Measurements from ENCODE around the gene KCNIP3. TPM values are rescaled to one million over a fixed set of nuclear protein-coding genes. Genes with fewer than 3 reads are reported as not detected.

KCNIP3 gene
- total and polyA plus RNA-seq, 2 donors (not counting 1 experiment from before 2014, with no cell fraction given), result not detected

DNA sequence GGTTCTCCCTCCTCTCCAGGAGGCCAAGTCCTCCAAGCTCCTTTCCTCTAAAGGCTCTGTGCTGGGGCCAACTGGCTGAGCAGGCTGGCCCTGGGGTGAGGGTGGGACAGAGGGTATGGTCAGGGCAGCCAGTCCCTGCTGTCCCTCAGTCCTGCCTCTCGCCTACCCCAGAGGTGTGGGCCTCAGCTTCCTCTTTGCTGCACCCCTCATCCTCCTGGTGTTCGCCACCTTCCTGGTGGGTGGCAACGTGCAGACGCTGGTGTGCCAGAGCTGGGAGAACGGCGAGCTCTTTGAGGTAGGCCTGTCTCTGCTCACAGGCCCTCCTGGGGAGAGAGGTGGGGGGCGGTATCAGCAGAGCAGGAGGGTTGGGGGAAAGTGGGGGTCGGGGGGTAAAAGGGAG, 16.1 kb upstream of the KCNIP3 start:
- H3K4me2 ChIP-seq (replicated peaks; ENCODE audit: low read depth, low read length, poor library complexity, severe bottlenecking), result no peak overlapping the region
- 89% methylated on average over 7 of the region's 8 CpGs for WGBS (ENCODE audit: insufficient coverage)
- H3K4me3 ChIP-seq (ENCODE audit: control extremely low read depth in 1 of 5, extremely low read depth in 1 of 5, insufficient read depth in 1 of 5, low read depth in 2 of 5, low read length in 4 of 5), result no peak overlapping the region
- Mint-ChIP-seq H3K9me3 (ENCODE audit: insufficient read depth) (no peaks in the 10 kb centered on the region), H3K27me3 (no peaks in the 10 kb centered on the region), H3K4me1 (no peaks in the 10 kb centered on the region), H3K4me3 (no peak overlapping the region), H3K27ac (no peak overlapping the region)
- H3K4me1 ChIP-seq (ENCODE audit: control insufficient read depth in 2 of 2, insufficient read depth in 2 of 2, low read length in 2 of 2), result no peaks in the 10 kb centered on the region
- no peaks in the 10 kb centered on the region for H4K20me1 ChIP-seq (ENCODE audit: control insufficient read depth, insufficient read depth, low read length, poor library complexity, severe bottlenecking)
- H3K27ac ChIP-seq (ENCODE audit: low read length in 2 of 2), result no peak overlapping the region
- ChIA-PET CTCF (no interaction called here), POLR2A (no interaction called here)
- no peak overlapping the region for H3K9ac ChIP-seq (ENCODE audit: low read length)
- TF ChIP-seq CTCF (IDR thresholded peaks at IDR 0.05) (no peak), EZH2 (IDR thresholded peaks at IDR 0.05; ENCODE audit: borderline replicate concordance, insufficient read depth, low read depth, low read length, poor library complexity, severe bottlenecking) (no peak)
- intact Hi-C loops (cut with micrococcal nuclease), result no loop called here
- DNase-seq, result no peak
- H3K36me3 ChIP-seq (replicated peaks in 1 of 2; ENCODE audit: control extremely low read depth in 1 of 2, control insufficient read depth in 1 of 2, extremely low read depth in 1 of 2, insufficient read depth in 2 of 2, low read length in 1 of 2), result no peaks in the 10 kb centered on the region
- no peaks in the 10 kb centered on the region for H3K27me3 ChIP-seq (replicated peaks in 1 of 4; ENCODE audit: control extremely low read depth in 1 of 4, control insufficient read depth in 3 of 4, insufficient read depth in 4 of 4, low read length in 3 of 4)
- ATAC-seq (ENCODE audit: low read depth), result no peak
- H3K79me2 ChIP-seq (ENCODE audit: control insufficient read depth, insufficient read depth, low read length), result no peaks in the 10 kb centered on the region
- peaks cover 0 to 4% (median 0%) of the 10 kb centered on the region in 3 donors for H3K9me3 ChIP-seq (ENCODE audit: control extremely low read depth in 1 of 3, control insufficient read depth in 2 of 3, insufficient read depth in 1 of 3, low read length in 2 of 3)
- H2AFZ ChIP-seq (ENCODE audit: insufficient read depth, low read depth, low read length, poor library complexity, severe bottlenecking), result no peak overlapping the region

DNA sequence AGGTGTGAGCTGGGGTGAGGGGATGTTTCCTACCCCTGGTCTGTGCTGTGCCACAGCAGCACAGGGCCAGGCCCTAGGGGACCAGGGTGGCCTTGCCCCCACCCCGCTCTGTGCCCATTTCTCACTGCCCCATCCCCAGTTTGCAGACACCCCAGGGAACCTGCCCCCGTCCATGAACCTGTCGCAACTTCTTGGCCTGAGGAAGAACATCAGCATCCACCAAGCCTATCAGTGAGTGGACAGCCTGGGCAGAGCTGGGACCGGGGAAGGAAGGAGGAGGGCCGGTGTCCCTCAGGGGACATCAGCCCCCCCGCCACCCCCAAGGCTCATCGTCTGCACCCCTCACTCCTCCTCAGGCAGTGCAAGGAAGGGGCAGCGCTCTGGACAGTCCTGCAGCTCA, 15.4 kb upstream of the KCNIP3 start:
- Mint-ChIP-seq H3K27me3 (no peaks in the 10 kb centered on the region), H3K27ac (no peak overlapping the region), H3K4me3 (no peak overlapping the region), H3K4me1 (no peaks in the 10 kb centered on the region), H3K9me3 (ENCODE audit: insufficient read depth) (no peaks in the 10 kb centered on the region)
- Histone ChIP-seq H3K4me3 (ENCODE audit: control extremely low read depth in 1 of 5, extremely low read depth in 1 of 5, insufficient read depth in 1 of 5, low read depth in 2 of 5, low read length in 4 of 5) (no peak overlapping the region), H3K9me3 (ENCODE audit: control extremely low read depth in 1 of 3, control insufficient read depth in 2 of 3, insufficient read depth in 1 of 3, low read length in 2 of 3) (peaks cover 0 to 4% (median 0%) of the 10 kb centered on the region in 3 donors), H4K20me1 (ENCODE audit: control insufficient read depth, insufficient read depth, low read length, poor library complexity, severe bottlenecking) (no peaks in the 10 kb centered on the region), H2AFZ (ENCODE audit: insufficient read depth, low read depth, low read length, poor library complexity, severe bottlenecking) (no peak overlapping the region), H3K4me2 (replicated peaks; ENCODE audit: low read depth, low read length, poor library complexity, severe bottlenecking) (no peak overlapping the region), H3K9ac (ENCODE audit: low read length) (no peak overlapping the region), H3K27ac (ENCODE audit: low read length in 2 of 2) (no peak overlapping the region), H3K36me3 (replicated peaks in 1 of 2; ENCODE audit: control extremely low read depth in 1 of 2, control insufficient read depth in 1 of 2, extremely low read depth in 1 of 2, insufficient read depth in 2 of 2, low read length in 1 of 2) (no peaks in the 10 kb centered on the region), H3K79me2 (ENCODE audit: control insufficient read depth, insufficient read depth, low read length) (no peaks in the 10 kb centered on the region), H3K4me1 (ENCODE audit: control insufficient read depth in 2 of 2, insufficient read depth in 2 of 2, low read length in 2 of 2) (no peaks in the 10 kb centered on the region), H3K27me3 (replicated peaks in 1 of 4; ENCODE audit: control extremely low read depth in 1 of 4, control insufficient read depth in 3 of 4, insufficient read depth in 4 of 4, low read length in 3 of 4) (no peaks in the 10 kb centered on the region)
- TF ChIP-seq CTCF (IDR thresholded peaks at IDR 0.05) (no peak), EZH2 (IDR thresholded peaks at IDR 0.05; ENCODE audit: borderline replicate concordance, insufficient read depth, low read depth, low read length, poor library complexity, severe bottlenecking) (no peak)
- CTCF ChIA-PET, result no interaction called here
- intact Hi-C loops (cut with micrococcal nuclease), result no loop called here
- DNase-seq (no peak), ATAC-seq (ENCODE audit: low read depth) (no peak)
- 92% methylated on average over 4 of the region's 8 CpGs for WGBS (ENCODE audit: insufficient coverage)
- POLR2A ChIA-PET, result no interaction called here

Measured in B cell (primary cell).